GM19463 (cell line): Measurements from ENCODE around the gene LEMD1.
"Not testable (repeated sequence)": the region's sequence is repeated elsewhere in the genome, so short reads cannot be mapped to it uniquely, and the experiment has no call there.

Source experiments
- ATAC-seq: cut with Tn5 transposase; IDR thresholded peaks from one replicate; pipeline ENCODE4 v1.9.1; 2021; ENCODE audit warnings: mild to moderate bottlenecking, moderate library complexity; ENCODE audit not compliant: unreplicated experiment

Gene LEMD1

GRCh38 chr1:205447457-205448341, 25.8 kb upstream of the LEMD1 start:
- no peak for ATAC-seq

GRCh38 chr1:205446828-205447227, 25.0 kb upstream of the LEMD1 start:
- ATAC-seq, result no peak

GRCh38 chr1:205445646-205445935, 23.7 kb upstream of the LEMD1 start:
- ATAC-seq, result no peak

- ATAC-seq, result no peak
Observed at GRCh38 chr1:205444931-205445645, 23.2 kb upstream of the LEMD1 start.

- ATAC-seq, result no peak
Observed at GRCh38 chr1:205444300-205444930, 22.6 kb upstream of the LEMD1 start.

- ATAC-seq, result no peak
Observed at GRCh38 chr1:205443585-205444299, 21.9 kb upstream of the LEMD1 start.

GRCh38 chr1:205442051-205442725, 20.3 kb upstream of the LEMD1 start:
- no peak for ATAC-seq

- no peak for ATAC-seq
Observed at GRCh38 chr1:205441716-205442050, 19.8 kb upstream of the LEMD1 start.

- no peak for ATAC-seq
Observed at GRCh38 chr1:205441318-205441633, 19.4 kb upstream of the LEMD1 start.

GRCh38 chr1:205440476-205441317, 18.8 kb upstream of the LEMD1 start:
- ATAC-seq, result peak; percentile 81

- ATAC-seq, result no peak
Observed at GRCh38 chr1:205440121-205440475, 18.2 kb upstream of the LEMD1 start.

GRCh38 chr1:205438213-205439158, 16.6 kb upstream of the LEMD1 start:
- no peak for ATAC-seq

GRCh38 chr1:205437570-205437969, 15.7 kb upstream of the LEMD1 start:
- no peak for ATAC-seq

- no peak for ATAC-seq
Observed at GRCh38 chr1:205436776-205437410, 15.0 kb upstream of the LEMD1 start.

- ATAC-seq, result no peak
Observed at GRCh38 chr1:205435578-205436573, 14.0 kb upstream of the LEMD1 start.

- no peak for ATAC-seq
Observed at GRCh38 chr1:205434738-205435137, 12.9 kb upstream of the LEMD1 start.

GRCh38 chr1:205432692-205433091, 10.8 kb upstream of the LEMD1 start:
- not testable (repeated sequence) for ATAC-seq
